Activated T-helper 1 cell treated with Interleukin-2 at 50 U/mL for 16 hours (primary cell): ENCODE data around the gene SPATA24.
"Not testable (repeated sequence)": the region's sequence is repeated elsewhere in the genome, so short reads cannot be mapped to it uniquely, and the experiment has no call there.

Experiments used
- DNase-seq: peaks from one replicate; pipeline ENCODE4 v3.0.0-alpha.2; 2020; ENCODE audit warnings: low read depth

The SPATA24 gene

DNA sequence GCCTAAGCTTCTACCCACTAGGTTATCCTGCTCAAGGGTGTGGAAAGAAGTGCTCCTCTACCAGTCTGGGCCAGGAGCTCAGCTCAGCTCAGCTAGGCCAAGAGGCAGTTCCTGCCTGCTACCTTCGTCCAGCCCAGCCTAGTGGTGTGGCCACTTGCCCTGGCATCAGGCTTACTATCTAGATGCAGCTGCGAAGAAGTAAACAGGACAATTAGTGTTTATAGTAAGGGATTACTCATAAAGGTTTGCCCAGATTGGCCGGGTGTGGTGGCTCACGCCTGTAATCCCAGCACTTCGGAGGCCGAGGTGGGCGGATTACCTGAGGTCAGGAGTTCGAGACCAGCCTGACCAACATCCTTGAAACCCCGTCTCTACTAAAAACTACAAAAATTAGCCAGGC lies 12.8 kb upstream of the SPATA24 start:
- DNase-seq = no peak

GRCh38 chr5:139415869-139416268 lies 12.0 kb upstream of the SPATA24 start:
- no peak for DNase-seq

- DNase-seq = no peak
These were observed 11.5 kb upstream of the SPATA24 start for GRCh38 chr5:139415221-139415861.

DNA sequence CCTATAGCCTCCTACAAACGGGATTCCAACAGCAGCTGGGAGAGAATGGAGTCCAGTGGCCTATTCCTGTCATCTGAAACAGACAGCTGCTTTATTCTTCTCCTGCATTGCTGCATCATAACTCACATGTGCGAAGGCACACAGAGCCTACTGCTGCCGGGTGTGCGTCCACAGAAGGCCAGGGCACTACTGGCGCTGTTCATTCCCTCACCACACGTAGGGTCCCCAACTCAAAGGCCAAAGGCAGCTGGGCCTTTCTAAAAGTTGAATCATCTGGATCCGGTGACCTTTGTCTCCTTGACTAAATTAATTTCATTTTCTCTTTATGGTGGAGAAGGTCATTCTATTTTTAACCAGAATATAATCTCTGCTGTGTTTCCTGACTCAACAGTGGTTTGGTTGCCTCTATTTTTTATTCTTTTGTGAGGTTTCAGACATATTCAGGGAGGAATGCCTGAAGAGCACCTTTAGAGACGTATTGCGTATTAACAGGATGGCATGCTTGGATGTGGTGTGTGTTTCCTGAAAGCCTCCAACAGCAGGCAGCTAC lies 10.8 kb upstream of the SPATA24 start:
- DNase-seq = no peak

DNA sequence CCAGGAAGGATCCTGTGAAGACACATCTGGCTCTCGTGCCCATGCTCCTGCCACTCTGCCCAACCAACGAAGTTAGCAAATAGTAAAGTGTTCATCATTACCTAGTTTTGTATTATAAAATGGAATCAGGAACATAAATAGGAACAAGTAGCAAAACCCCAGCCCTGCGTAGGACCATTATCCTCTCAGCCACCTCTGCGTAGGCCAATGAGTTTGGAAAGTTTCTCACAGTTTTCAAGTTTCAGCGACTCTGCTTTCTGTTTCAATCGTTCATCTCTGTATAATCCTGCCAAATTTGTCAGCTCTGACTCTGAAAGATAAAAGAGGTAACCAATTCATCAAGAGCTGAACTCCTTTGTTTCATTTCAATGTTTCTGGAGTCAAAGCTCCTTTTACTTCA lies 10.1 kb upstream of the SPATA24 start:
- DNase-seq = no peak

GRCh38 chr5:139413153-139413552 lies 9.3 kb upstream of the SPATA24 start:
- no peak for DNase-seq

DNA sequence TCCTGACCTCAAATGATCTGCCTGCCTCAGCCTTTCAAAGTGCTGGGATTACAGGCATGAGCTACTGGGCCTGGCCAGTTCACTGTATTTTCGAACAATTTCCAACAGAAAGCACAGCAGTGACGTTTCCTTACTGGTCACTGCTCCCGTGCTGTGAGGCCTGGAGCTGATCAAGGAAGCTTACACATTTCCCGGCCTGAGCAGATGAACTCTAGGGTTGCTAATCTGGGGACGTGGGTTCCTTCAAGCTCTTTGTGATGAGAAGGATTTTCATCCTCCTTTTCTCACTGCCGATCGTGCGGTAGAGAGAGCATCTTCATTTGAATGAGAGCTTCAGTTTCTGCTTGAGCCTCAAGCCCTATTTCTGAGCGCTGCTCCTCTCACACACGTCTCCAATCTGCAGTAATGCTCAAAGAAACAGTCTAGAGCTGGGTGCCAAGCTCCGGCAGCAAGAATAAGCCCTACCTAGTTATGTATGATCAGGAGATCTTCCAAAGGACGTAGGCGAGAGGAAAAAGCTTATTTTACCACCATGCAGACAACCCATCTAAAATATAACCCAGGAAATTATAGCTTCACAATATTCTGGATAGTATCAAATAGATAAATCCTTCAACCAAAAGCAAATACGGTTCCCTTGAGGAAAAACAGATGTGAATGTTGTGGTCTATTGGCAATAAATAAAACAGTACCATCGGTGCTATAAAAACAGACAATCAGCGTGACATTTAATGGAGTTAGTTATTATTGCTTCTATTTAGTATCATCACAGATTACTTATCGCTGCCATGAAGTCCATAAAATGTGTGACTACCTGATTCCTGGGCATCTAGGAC lies 7.3 kb upstream of the SPATA24 start:
- DNase-seq = no peak

DNA sequence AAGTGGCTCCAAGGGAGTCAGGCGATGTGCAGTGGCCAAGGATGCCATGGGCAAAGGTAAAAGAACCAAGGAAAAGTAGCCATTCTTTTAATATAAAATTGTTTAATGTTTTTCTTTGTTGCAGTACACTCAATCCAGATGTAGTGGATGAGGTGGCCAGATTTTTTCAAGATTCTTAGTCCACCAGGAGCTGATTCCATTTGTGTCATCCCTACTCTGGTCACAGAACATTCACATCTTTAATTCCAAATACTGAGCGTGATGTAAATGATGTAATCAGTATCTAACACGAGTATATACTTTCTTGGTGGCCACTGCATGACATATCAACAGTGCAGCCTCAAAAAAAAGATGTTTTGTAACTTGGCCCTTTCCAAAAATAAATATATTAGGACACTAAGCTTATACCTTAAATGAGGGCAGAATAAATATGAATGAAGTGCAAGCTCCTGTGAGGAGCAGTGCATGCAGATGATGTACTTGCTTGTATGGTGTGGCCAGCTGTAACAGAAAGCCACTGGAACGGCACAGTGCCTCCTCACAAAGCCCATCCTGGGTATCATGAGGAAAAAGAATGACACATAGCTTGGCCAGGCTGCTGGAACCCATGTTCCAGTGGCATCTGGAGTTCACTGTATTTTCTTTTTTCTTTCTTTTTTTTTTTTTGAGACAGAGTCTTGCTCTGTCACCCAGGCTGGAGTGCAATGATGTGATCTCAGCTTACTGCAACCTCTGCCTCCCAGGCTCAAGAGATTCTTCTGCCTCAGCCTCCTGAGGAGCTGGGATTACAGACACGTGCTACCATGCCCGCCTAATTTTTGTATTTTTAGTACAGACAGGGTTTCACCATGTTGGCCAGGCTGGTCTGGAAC lies 6.5 kb upstream of the SPATA24 start:
- DNase-seq = no peak

- not testable (repeated sequence) for DNase-seq
These were observed 5.2 kb upstream of the SPATA24 start for GRCh38 chr5:139409116-139409515.

DNA sequence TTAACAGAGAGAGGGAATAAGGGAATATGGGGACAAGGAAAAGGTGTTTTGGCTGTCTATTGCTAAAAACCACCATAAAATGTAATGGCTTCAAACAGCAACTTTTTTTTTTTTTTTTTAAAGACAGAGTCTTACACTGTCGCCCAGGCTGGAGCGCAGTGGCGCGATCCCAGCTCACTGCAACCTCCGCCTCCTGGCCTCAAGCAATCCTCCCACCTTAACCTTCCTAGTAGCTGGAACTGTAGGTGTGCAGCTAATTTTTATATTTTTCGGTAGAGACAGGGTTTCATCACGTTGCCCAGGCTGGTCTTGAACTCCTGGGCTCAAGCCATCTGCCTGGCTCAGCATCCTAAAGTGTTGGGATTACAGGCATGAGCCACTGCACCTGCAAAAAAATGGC lies 4.3 kb upstream of the SPATA24 start:
- DNase-seq = no peak

GRCh38 chr5:139407517-139407916 lies 3.6 kb upstream of the SPATA24 start:
- DNase-seq = no peak

- DNase-seq = no peak
These were observed 3.1 kb upstream of the SPATA24 start for GRCh38 chr5:139406963-139407362.

- DNase-seq = no peak
These were observed 573 bp upstream of the SPATA24 start for GRCh38 chr5:139404484-139404840.

GRCh38 chr5:139403418-139403786 lies 487 bp downstream of the SPATA24 start:
- DNase-seq = no peak

DNA sequence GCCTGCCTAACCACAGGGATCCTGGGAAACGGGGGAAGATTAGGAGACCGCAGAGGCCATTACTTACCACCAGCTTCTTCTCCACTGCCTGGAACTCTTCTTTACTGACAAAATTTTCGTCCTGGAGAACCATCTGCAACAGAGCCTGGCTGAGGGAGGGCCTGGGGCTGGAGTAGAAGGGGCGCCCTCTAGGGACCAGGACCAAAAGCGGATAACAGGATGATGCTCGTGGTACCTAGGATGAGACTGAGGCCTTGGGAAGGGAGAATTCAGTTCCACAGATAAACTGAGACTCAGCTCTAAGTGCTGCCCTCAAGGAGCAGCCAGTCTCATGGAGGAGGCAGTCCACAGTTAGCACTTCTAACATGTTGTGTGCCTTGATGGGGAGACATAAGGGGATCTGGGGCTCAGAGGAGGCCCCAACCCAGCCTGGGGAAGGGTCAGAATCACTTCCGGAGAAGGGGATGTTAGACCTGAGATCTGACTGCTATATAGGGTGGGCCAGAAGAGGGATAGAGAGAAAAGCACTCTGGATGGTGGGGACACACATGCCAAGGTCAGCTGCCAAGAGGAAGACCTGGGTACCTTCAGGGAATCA lies 1.2 kb downstream of the SPATA24 start:
- DNase-seq = no peak

GRCh38 chr5:139401546-139401945 lies 2.3 kb downstream of the SPATA24 start:
- no peak for DNase-seq

GRCh38 chr5:139399501-139400121 lies 4.3 kb downstream of the SPATA24 start:
- no peak for DNase-seq

DNA sequence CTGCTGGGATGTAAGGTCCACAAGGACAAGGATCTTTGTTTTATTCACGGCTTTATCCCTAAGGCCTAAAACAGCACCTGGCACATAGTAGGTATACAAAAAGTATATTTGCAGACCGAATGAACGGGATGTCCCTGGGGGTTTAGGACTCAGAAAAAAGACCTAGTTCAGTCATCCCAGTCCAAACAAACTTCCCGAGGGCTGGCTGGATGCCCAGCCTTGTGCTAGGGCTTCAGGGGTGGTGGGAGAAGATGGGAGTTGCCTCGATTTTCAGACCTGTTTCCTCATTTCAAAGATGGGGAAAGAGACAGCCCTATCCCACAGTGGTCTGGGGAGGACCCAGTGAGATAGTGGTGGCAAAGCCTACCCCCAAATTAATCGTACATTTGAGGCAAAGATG lies 6.0 kb downstream of the SPATA24 start:
- DNase-seq = no peak

GRCh38 chr5:139396691-139397090 lies 7.2 kb downstream of the SPATA24 start:
- no peak for DNase-seq

DNA sequence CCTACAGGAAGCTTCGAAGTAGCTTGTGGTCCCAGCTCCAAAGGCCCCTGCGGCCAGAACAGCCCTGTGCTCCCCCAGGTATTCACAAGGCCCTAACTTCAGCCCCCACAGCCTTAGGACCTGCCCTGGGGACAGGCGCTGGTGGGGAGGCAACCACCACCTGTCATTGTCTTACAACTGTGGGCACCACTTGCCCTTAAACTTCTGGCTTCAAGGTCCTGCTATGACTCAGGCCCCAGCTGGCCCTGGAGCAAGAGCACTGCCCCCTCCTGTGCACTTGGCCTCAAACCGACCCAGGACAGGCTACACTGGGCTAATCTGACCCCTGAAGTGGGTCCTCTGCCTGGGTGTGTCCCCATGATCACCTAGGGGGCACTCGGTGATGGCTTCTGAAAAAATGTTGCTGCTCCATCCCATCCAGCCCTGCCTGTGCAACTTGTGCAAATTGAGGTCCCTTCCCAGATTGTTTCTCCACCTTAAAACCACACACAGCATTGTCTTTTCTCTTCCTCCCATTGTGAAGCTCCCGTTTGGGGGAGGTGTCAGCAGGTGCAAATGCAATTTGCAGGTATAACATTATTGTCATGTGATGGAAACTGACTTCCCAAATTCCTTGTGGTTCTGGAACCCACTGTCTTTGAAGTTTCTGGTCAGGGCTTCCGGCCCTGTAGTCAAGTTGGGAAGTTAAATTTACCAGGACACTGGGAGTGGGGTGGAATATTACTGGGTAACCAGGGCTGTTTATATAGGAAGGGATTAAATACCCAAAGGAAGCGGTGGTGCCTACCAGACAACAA lies 7.8 kb downstream of the SPATA24 start:
- DNase-seq = no peak
